IMR-90 (cell line): Measurements from ENCODE around the gene FBXO9. TPM values are rescaled to one million over a fixed set of nuclear protein-coding genes. Genes with fewer than 3 reads are reported as not detected.

Experiments
- ATAC-seq: fragments of 200-7000 bp; cut with Tn5 transposase; 2 replicates; pipeline ENCODE4 v1.9.1; 2020; ENCODE audit warnings: low read depth, mild to moderate bottlenecking, moderate library complexity
- BruUV-seq: library from RNA; stranded (reverse); fragments of 400-500 nt; replicated peaks from 2 replicates; lab custom pipeline; 2021; lab: Mats Ljungman, UMichigan
- CTCF ChIA-PET: fragments of 300-600 bp; formaldehyde crosslinking; extraction: SDS; loops from one replicate; lab custom pipeline; 2021; ENCODE audit warnings: antibody characterized with exemption; lab: Yijun Ruan, JAX
- POLR2A ChIA-PET: fragments of 300-600 bp; sonication (Branson Sonifier 250); formaldehyde crosslinking; loops from one replicate; lab custom pipeline; 2022; ENCODE audit warnings: antibody characterized with exemption; ENCODE audit not compliant: unreplicated experiment; lab: Charles Lee
- DNase-seq: peaks from one replicate; pipeline ENCODE4 v3.0.0; 2013
- H2AFZ ChIP-seq: replicated peaks from 2 replicates; pipeline ENCODE3; 2013; ENCODE audit warnings: low read length, mild to moderate bottlenecking; ENCODE audit not compliant: poor library complexity
- H2AK5ac ChIP-seq: 2 replicates; pipeline ENCODE4 v1.6.1; 2013; ENCODE audit warnings: low read depth, low read length, inconsistent platforms
- H2AK9ac ChIP-seq: replicated peaks from 2 replicates; pipeline ENCODE3; 2013; ENCODE audit warnings: mild to moderate bottlenecking, low read depth, low read length, moderate library complexity; ENCODE audit not compliant: poor library complexity
- H2BK120ac ChIP-seq: 2 replicates; pipeline ENCODE4 v1.6.1; 2013; ENCODE audit warnings: low read depth, low read length, inconsistent platforms
- H2BK15ac ChIP-seq: 3 replicates; pipeline ENCODE4 v1.6.1; 2013; ENCODE audit warnings: low read depth, low read length, inconsistent platforms
- H2BK20ac ChIP-seq: 2 replicates; pipeline ENCODE4 v1.6.1; 2013; ENCODE audit warnings: low read depth, mild to moderate bottlenecking, inconsistent platforms, low read length, moderate library complexity
- H2BK5ac ChIP-seq: 2 replicates; pipeline ENCODE4 v1.6.1; 2013; ENCODE audit warnings: mild to moderate bottlenecking, low read depth, low read length, inconsistent platforms; ENCODE audit not compliant: poor library complexity, severe bottlenecking
- H3K14ac ChIP-seq: replicated peaks from 2 replicates; pipeline ENCODE4 v1.6.1; 2013; ENCODE audit warnings: low read depth, low read length, inconsistent platforms
- H3K18ac ChIP-seq: 2 replicates; pipeline ENCODE4 v1.6.1; 2013; ENCODE audit warnings: low read depth, low read length, control low read depth
- H3K23ac ChIP-seq: 2 replicates; pipeline ENCODE4 v1.6.1; 2013; ENCODE audit warnings: low read depth, low read length, inconsistent platforms
- H3K27ac ChIP-seq: 2 replicates; pipeline ENCODE4 v1.5.1; 2013; ENCODE audit warnings: mild to moderate bottlenecking, control low read depth, low read length; ENCODE audit not compliant: insufficient read depth
- H3K27me3 ChIP-seq: 2 replicates; pipeline ENCODE4 v1.6.1; 2013; ENCODE audit warnings: low read length; ENCODE audit not compliant: control insufficient read depth, insufficient read depth
- H3K36me3 ChIP-seq: 2 replicates; pipeline ENCODE4 v1.6.1; 2013; ENCODE audit warnings: low read length, mixed read lengths; ENCODE audit not compliant: control insufficient read depth, insufficient read depth
- H3K4ac ChIP-seq: 2 replicates; pipeline ENCODE4 v1.6.1; 2013; ENCODE audit warnings: low read depth, low read length, inconsistent platforms
- H3K4me1 ChIP-seq: 2 replicates; pipeline ENCODE4 v1.6.1; 2013; ENCODE audit warnings: low read length, mixed read lengths; ENCODE audit not compliant: control insufficient read depth, insufficient read depth
- H3K4me2 ChIP-seq: 2 replicates; pipeline ENCODE4 v1.6.1; 2013; ENCODE audit warnings: low read depth, mild to moderate bottlenecking, control low read depth, low read length, moderate library complexity
- H3K4me3 ChIP-seq: 2 replicates; pipeline ENCODE4 v1.5.1; 2013; ENCODE audit warnings: low read depth, mild to moderate bottlenecking, control low read depth, low read length, moderate library complexity; ENCODE audit not compliant: insufficient read depth
- H3K56ac ChIP-seq: 2 replicates; pipeline ENCODE4 v1.6.1; 2013; ENCODE audit warnings: low read length, inconsistent platforms; ENCODE audit not compliant: insufficient read depth; ENCODE audit errors: extremely low read depth
- H3K79me1 ChIP-seq, 2 experiments: 2 replicates each; pipeline ENCODE4 v1.6.1; 2013; ENCODE audit warnings: low read length in 2 of 2, inconsistent platforms in 1 of 2, low read depth in 1 of 2
- H3K9ac ChIP-seq: 2 replicates; pipeline ENCODE4 v1.6.1; 2013; ENCODE audit warnings: low read depth, low read length, control low read depth
- H3K9me1 ChIP-seq: 2 replicates; pipeline ENCODE4 v1.6.1; 2013; ENCODE audit warnings: low read length, inconsistent platforms; ENCODE audit not compliant: insufficient read depth
- H3K9me3 ChIP-seq: 2 replicates; pipeline ENCODE4 v1.6.1; 2013; ENCODE audit warnings: low read length; ENCODE audit not compliant: control insufficient read depth, insufficient read depth
- H4K20me1 ChIP-seq: 2 replicates; pipeline ENCODE4 v1.6.1; 2013; ENCODE audit warnings: low read length, inconsistent platforms; ENCODE audit not compliant: insufficient read depth
- H4K5ac ChIP-seq: 2 replicates; pipeline ENCODE4 v1.6.1; 2013; ENCODE audit warnings: mild to moderate bottlenecking, low read depth, low read length, control low read depth
- H4K8ac ChIP-seq, 2 experiments: 2 replicates each; pipeline ENCODE4 v1.6.1; 2013; ENCODE audit warnings: low read depth in 2 of 2, low read length in 2 of 2, control low read depth in 1 of 2, inconsistent platforms in 1 of 2
- H4K91ac ChIP-seq: 2 replicates; pipeline ENCODE4 v1.6.1; 2013; ENCODE audit warnings: low read depth, low read length, inconsistent platforms; ENCODE audit not compliant: insufficient read depth
- ELK1 ChIP-seq: fragments of 150-350 bp; IDR thresholded peaks from 2 replicates; pipeline ENCODE4 v1.6.1; 2016; ENCODE audit warnings: low read depth, mild to moderate bottlenecking, low read length, moderate library complexity, borderline replicate concordance
- MAFK ChIP-seq: IDR thresholded peaks from 2 replicates; pipeline ENCODE4 v1.6.1; 2012; ENCODE audit warnings: low read depth, low read length, improper control_type of control experiment
- MAZ ChIP-seq: IDR thresholded peaks from 2 replicates; pipeline ENCODE4 v1.6.1; 2012; ENCODE audit warnings: low read depth, mild to moderate bottlenecking, low read length, improper control_type of control experiment, moderate library complexity, borderline replicate concordance
- NFE2L2 ChIP-seq: fragments of 150-350 bp; IDR thresholded peaks from 2 replicates; pipeline ENCODE4 v1.6.1; 2016; ENCODE audit warnings: low read depth, mild to moderate bottlenecking, low read length
- POLR2A ChIP-seq: IDR thresholded peaks from 2 replicates; pipeline ENCODE4 v1.6.1; 2012; ENCODE audit warnings: mild to moderate bottlenecking, low read depth, low read length
- RAD21 ChIP-seq: IDR thresholded peaks from 2 replicates; pipeline ENCODE4 v1.6.1; 2012; ENCODE audit warnings: low read length, improper control_type of control experiment
- RFX5 ChIP-seq: IDR thresholded peaks from 2 replicates; pipeline ENCODE4 v1.8.0; 2012; ENCODE audit warnings: low read depth, mild to moderate bottlenecking, low read length, moderate library complexity
- USF2 ChIP-seq: fragments of 150-350 bp; IDR thresholded peaks from 2 replicates; pipeline ENCODE4 v1.6.1; 2017; ENCODE audit warnings: mild to moderate bottlenecking, antibody characterized with exemption, low read length, low read depth
- WGBS, 2 experiments: methylation state at CpG; one replicate each; pipeline versions ENCODE4 v1.1.5 to v1.1.7; 2013; ENCODE audit warnings: missing lambda C conversion rate in 2 of 2; ENCODE audit not compliant: insufficient read length in 1 of 2; ENCODE audit errors: extremely low coverage in 2 of 2; 5-methylcytosine and 5-hydroxymethylcytosine counted together
- dilution Hi-C: fragments of 300-500 bp; cut with HindIII; formaldehyde crosslinking; loops from one replicate; pipeline ENCODE4 v1.14.3; 2018; ENCODE audit warnings: low sequenced_read_pairs; ENCODE audit not compliant: unreplicated experiment
- in situ Hi-C: fragments of 300-500 bp; cut with MboI; formaldehyde crosslinking; loops from 3 replicates; pipeline ENCODE4 v1.14.3; 2019; ENCODE audit warnings: low sequenced_read_pairs, inconsistent platforms, mixed read lengths
- intact Hi-C: fragments of 100-400 bp; cut with micrococcal nuclease; formaldehyde crosslinking; loops from 2 replicates; pipeline ENCODE4 v1.10.0; 2022
- microRNA-seq, 2 experiments: library from miRNA; stranded (forward) in 1 of 2; unstranded in 1 of 2; fragments of 10-50 nt in 1 of 2; fragments of <30 nt in 1 of 2; gene quantifications in 1 of 2; microRNA quantifications in 1 of 2; one replicate each; pipeline versions ENCODE3 to v1.1.0; 2013 to 2020; ENCODE audit not compliant: insufficient read depth in 1 of 2, insufficient read length in 1 of 2, unreplicated experiment in 1 of 2
- polyA plus RNA-seq, 3 experiments: library from polyadenylated mRNA; depleted of rRNA; stranded (reverse); fragments of >200 nt; gene quantifications; 2 replicates each; pipeline ENCODE4 v1.2.3, GENCODE V29; 2012; ENCODE audit warnings: low replicate concordance in 1 of 3
- small RNA-seq, 5 experiments: library from RNA; depleted of rRNA; stranded (forward); fragments of <200 nt; gene quantifications; one replicate each; pipeline ENCODE3, GENCODE V24; 2012
- total RNA-seq: library from RNA; depleted of rRNA; stranded (reverse); fragments of >200 nt; gene quantifications from 2 replicates; pipeline ENCODE4 v1.2.3, GENCODE V29; 2012; rRNA removed

Gene FBXO9
- total and polyA plus RNA-seq, 2 of the 4 experiments (the other 2 are of a cell fraction), result 49.6 to 65.9 TPM

- TF ChIP-seq MAZ (no peak), ELK1 (no peak), RAD21 (no peak), NFE2L2 (no peak), POLR2A (no peak), USF2 (no peak), RFX5 (no peak), MAFK (no peak)
- H3K27ac ChIP-seq, result no peak within 1 kb of the TSS
- no peak within 1 kb of the TSS for H4K91ac ChIP-seq
- no peaks in the 10 kb centered on the region for H3K9me3 ChIP-seq
- no peak within 1 kb of the TSS for H2BK20ac ChIP-seq
- no peak within 1 kb of the TSS for H3K4me2 ChIP-seq
- no peak within 1 kb of the TSS for H3K14ac ChIP-seq
- no peaks in the 10 kb centered on the region for H3K36me3 ChIP-seq
- H4K20me1 ChIP-seq, result no peaks in the 10 kb centered on the region
- no peak within 1 kb of the TSS for H2BK120ac ChIP-seq
- H3K4ac ChIP-seq, result no peak within 1 kb of the TSS
- H3K18ac ChIP-seq, result no peak within 1 kb of the TSS
- H3K9ac ChIP-seq, result no peak within 1 kb of the TSS
- no peak within 1 kb of the TSS for H3K56ac ChIP-seq
- H2AK9ac ChIP-seq, result no peak within 1 kb of the TSS
- H3K4me1 ChIP-seq, result no peaks in the 10 kb centered on the region
- H3K9me1 ChIP-seq, result no peaks in the 10 kb centered on the region; the same call in 1 of the 2 replicates
- H2BK15ac ChIP-seq, result no peak within 1 kb of the TSS
- H4K8ac ChIP-seq, result no peak within 1 kb of the TSS
- H2AFZ ChIP-seq, result no peak within 1 kb of the TSS
- in situ Hi-C loops (no loop called here), intact Hi-C loops (no loop called here), dilution Hi-C loops (no loop called here)
- H3K79me1 ChIP-seq, result no peaks in the 10 kb centered on the region
- DNase-seq (no peak), ATAC-seq (no peak)
- WGBS, 2 experiments, result 80% methylated on average over 1 of the region's 5 CpGs; no CpG with 5 or more reads in 1 of the 2 experiments
- no peak within 1 kb of the TSS for H4K5ac ChIP-seq
- no TSS peak for BruUV-seq
- CTCF ChIA-PET, result no interaction called here
- no peak within 1 kb of the TSS for H2BK5ac ChIP-seq
- no peak within 1 kb of the TSS for H3K4me3 ChIP-seq
- peaks cover 5% of the 10 kb centered on the region for H3K27me3 ChIP-seq
- no peak within 1 kb of the TSS for H2AK5ac ChIP-seq
- no peak within 1 kb of the TSS for H3K23ac ChIP-seq
- POLR2A ChIA-PET, result no interaction called here
These were observed 83.5 kb downstream of the FBXO9 start, which contains the start of gene GCM1 for GRCh38 chr6:53148684-53149083. TSS of gene GCM1 (minus strand) at chr6:53148841. CDS start at chr6:53145632, 3,209 bp downstream.

Small RNA genes within 50 kb of the gene (microRNA-seq; reads per million reads assigned to microRNA genes)
- gene RN7SL244P (ENCODE audit: insufficient read depth, insufficient read length), result not detected

Small RNA genes within 50 kb of the gene (small RNA-seq; reads per million reads assigned to genes)
- 0 reads per million in 5 experiments for gene RN7SL244P

Other genes with a start within 250 kb of the FBXO9 start
- gene GSTA5, start 224.6 kb upstream of the FBXO9 start, total RNA-seq, result not detected in 2 replicates
- not detected in 2 replicates for gene GSTA5, start 224.6 kb upstream of the FBXO9 start, polyA plus RNA-seq (2012; rRNA removed)
- gene GSTA3, start 155.7 kb upstream of the FBXO9 start, total RNA-seq, result not detected in 2 replicates
- gene GSTA3, start 155.7 kb upstream of the FBXO9 start, polyA plus RNA-seq (2012; rRNA removed), result not detected in 2 replicates
- gene GSTA4, start 70.1 kb upstream of the FBXO9 start, total RNA-seq, result 26.9 and 35.8 TPM in 2 replicates
- 29.6 and 35.6 TPM in 2 replicates for gene GSTA4, start 70.1 kb upstream of the FBXO9 start, polyA plus RNA-seq (2012; rRNA removed)
- 11.1 and 12.8 TPM in 2 replicates for gene CILK1, start 3.6 kb upstream of the FBXO9 start, total RNA-seq
- gene CILK1, start 3.6 kb upstream of the FBXO9 start, polyA plus RNA-seq (2012; rRNA removed), result 8.5 and 9.4 TPM in 2 replicates
- not detected in 2 replicates for gene GCM1, start 83.4 kb downstream of the FBXO9 start, total RNA-seq
- gene GCM1, start 83.4 kb downstream of the FBXO9 start, polyA plus RNA-seq (2012; rRNA removed), result not detected in 2 replicates